Gastroesophageal sphincter (tissue), 4 donors: Measurements from ENCODE around the gene DNAI1. TPM values are rescaled to one million over a fixed set of nuclear protein-coding genes. Genes with fewer than 3 reads are reported as not detected.

ENCODE experiments used
- ATAC-seq: fragments of 150-250 bp; one replicate; pipeline ENCODE4 v1.9.1; 2016; ENCODE audit warnings: mild to moderate bottlenecking, moderate library complexity
- H3K27ac ChIP-seq, 4 donors: fragments of 200-600 bp; sonication (generic) in 3 of 4; 1 replicate in 3 of 4; 2 replicates in 1 of 4; pipeline ENCODE4 v1.5.1; 2016 to 2019
- H3K27me3 ChIP-seq: fragments of 200-600 bp; sonication (generic); one replicate; pipeline ENCODE4 v1.5.1; 2019
- H3K36me3 ChIP-seq, 2 donors: fragments of 200-600 bp; sonication (generic); one replicate each; pipeline ENCODE4 v1.5.1; 2019; ENCODE audit warnings: control low read depth in 1 of 2
- H3K4me1 ChIP-seq, 3 donors: fragments of 200-600 bp; sonication (generic); 1 replicate in 2 of 3; 2 replicates in 1 of 3; pipeline ENCODE4 v1.5.1; 2016 to 2019; ENCODE audit warnings: control low read depth in 2 of 3
- H3K4me3 ChIP-seq, 2 donors: fragments of 200-600 bp; sonication (generic); one replicate each; pipeline ENCODE4 v1.5.1; 2019; ENCODE audit warnings: mild to moderate bottlenecking in 1 of 2, moderate library complexity in 1 of 2
- H3K9me3 ChIP-seq, 3 donors: fragments of 200-600 bp; sonication (generic); one replicate each; pipeline ENCODE4 v1.5.1; 2017 to 2019; ENCODE audit warnings: control low read depth in 2 of 3
- EP300 ChIP-seq: sonication (generic); formaldehyde crosslinking; IDR thresholded peaks from one replicate; pipeline ENCODE4 v1.6.1; 2017; ENCODE audit warnings: antibody characterized with exemption, mild to moderate bottlenecking
- POLR2A ChIP-seq, 2 donors: fragments of 450-650 bp; IDR thresholded peaks; one replicate each; pipeline ENCODE4 v1.6.1; 2017; ENCODE audit warnings: antibody characterized with exemption in 2 of 2, mild to moderate bottlenecking in 2 of 2, moderate library complexity in 1 of 2
- POLR2AphosphoS5 ChIP-seq: sonication (generic); formaldehyde crosslinking; IDR thresholded peaks from one replicate; pipeline ENCODE4 v1.6.1; 2017; ENCODE audit warnings: antibody characterized with exemption
- WGBS, 2 donors: methylation state at CpG; one replicate each; pipeline ENCODE4 v1.1.5; 2018; ENCODE audit warnings: low coverage in 1 of 2; 5-methylcytosine and 5-hydroxymethylcytosine counted together
- total RNA-seq, 4 donors: library from RNA; depleted of rRNA; stranded (reverse); fragments of >200 nt; gene quantifications; one replicate each; pipeline ENCODE4 v1.1.0, GENCODE V29; 2016
- TF ChIP-seq, protein P1 (sequence below), 4 experiments: fragments of 200-600 bp in 2 of 4; fragments of 450-650 bp in 2 of 4; sonication (generic) in 1 of 4; IDR thresholded peaks; one replicate each; pipeline ENCODE4 v1.5.1; 2017 to 2019; ENCODE audit warnings: antibody characterized with exemption in 4 of 4, mild to moderate bottlenecking in 2 of 4, moderate library complexity in 2 of 4

Gene DNAI1
- total RNA-seq, 4 donors from 2014 or later, result not detected

DNA sequence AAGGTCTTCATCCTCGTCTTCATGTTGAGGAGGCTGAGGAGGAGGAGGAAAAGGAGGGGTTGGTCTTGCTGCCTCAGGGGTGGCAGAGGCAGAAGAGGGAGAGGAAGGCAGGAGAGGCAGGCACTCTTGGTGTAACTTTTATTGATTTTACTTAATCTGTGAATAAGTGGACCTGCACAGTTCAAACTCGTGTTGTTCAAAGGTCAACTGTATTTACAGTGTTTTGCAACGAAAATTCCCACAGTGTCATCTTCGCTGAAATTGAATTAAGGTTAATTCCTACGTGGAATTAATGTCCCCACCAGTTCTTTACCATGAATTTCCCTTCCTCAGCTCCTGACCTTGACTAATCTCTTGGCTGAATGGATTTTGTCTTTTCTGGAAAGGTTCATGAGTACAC lies 85.4 kb downstream of the DNAI1 start:
- peaks cover 0 to 17% (median 0%) of the 10 kb centered on the region in 3 donors for H3K4me1 ChIP-seq
- H3K4me3 ChIP-seq, result no peak overlapping the region
- H3K9me3 ChIP-seq, result no peaks in the 10 kb centered on the region
- H3K27me3 ChIP-seq, result peaks cover 26% of the 10 kb centered on the region
- WGBS, 2 donors, result 56 to 57% methylated on average over 5 of the region's 5 CpGs
- no peak overlapping the region for H3K27ac ChIP-seq
- no peak for ATAC-seq
- H3K36me3 ChIP-seq, result no peaks in the 10 kb centered on the region
- no peak for TF ChIP-seq POLR2AphosphoS5
- TF ChIP-seq POLR2A (IDR thresholded peaks at IDR 0.05), result no peak
- TF ChIP-seq EP300, result no peak
- TF ChIP-seq, protein P1, sequence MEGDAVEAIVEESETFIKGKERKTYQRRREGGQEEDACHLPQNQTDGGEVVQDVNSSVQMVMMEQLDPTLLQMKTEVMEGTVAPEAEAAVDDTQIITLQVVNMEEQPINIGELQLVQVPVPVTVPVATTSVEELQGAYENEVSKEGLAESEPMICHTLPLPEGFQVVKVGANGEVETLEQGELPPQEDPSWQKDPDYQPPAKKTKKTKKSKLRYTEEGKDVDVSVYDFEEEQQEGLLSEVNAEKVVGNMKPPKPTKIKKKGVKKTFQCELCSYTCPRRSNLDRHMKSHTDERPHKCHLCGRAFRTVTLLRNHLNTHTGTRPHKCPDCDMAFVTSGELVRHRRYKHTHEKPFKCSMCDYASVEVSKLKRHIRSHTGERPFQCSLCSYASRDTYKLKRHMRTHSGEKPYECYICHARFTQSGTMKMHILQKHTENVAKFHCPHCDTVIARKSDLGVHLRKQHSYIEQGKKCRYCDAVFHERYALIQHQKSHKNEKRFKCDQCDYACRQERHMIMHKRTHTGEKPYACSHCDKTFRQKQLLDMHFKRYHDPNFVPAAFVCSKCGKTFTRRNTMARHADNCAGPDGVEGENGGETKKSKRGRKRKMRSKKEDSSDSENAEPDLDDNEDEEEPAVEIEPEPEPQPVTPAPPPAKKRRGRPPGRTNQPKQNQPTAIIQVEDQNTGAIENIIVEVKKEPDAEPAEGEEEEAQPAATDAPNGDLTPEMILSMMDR (IDR thresholded peaks at IDR 0.05), result no peak

DNA sequence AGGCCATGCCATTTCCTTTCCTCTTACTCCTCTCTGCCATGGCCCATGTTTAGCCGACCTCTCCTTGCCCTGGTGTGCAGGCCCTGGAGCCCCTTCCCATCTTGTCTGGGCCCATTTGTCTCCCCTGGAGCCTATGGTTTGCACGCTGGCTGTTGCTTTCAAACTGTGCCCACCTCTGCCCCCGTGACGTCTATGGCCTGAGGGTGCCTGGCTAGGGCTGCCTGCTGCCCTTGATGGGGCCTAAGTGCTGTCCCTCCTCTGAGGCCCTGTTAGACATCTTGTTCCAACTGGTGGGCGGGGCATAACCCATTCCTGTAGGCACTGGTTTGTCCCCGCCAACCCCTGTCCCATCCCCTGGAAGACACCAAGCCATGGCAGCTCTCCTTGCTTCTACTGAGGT lies 86.9 kb downstream of the DNAI1 start:
- no peak for ATAC-seq
- no peak for TF ChIP-seq POLR2A (IDR thresholded peaks at IDR 0.05)
- Histone ChIP-seq H3K27me3 (peaks cover 26% of the 10 kb centered on the region), H3K4me3 (no peak overlapping the region), H3K36me3 (no peaks in the 10 kb centered on the region), H3K27ac (no peak overlapping the region), H3K9me3 (no peaks in the 10 kb centered on the region), H3K4me1 (peaks cover 0 to 17% (median 0%) of the 10 kb centered on the region in 3 donors)
- 86 to 91% methylated on average over 2 to 3 of the region's 6 CpGs for WGBS, 2 donors

DNA sequence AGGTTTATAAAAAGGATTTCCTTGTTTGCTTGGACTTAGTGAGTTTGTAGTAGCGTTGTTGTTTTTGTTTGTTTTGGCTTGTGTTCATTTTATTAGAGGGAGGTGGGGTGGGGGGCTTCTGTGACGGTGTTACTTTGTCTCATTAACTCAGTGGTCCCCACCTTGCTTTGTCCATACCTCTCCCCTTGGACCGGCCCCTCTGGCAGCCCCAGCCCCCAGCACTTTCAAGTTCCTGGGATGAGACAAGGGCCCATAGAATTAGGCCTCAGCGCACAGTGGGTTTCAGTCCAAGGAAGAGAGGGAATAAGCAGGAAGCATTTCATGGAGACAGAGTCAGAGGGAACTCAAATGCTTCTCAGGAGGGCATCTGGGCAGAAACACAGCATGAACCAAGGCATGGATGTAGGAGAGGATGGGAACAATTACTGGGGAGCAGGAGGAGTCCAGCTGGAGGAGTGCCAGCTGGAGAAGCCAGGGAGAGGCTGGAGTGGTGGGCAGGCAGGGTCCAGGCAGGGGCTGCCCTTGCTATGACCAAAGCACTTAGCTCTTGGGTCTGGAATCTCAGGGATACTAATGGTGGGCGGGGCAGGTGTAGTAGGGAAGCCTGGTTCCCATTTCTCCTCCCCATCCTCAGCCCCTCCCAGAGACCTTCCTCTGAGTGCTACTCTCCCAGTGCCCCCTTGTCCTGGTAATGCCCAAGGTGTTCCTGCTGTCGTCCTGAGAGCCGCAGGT lies 87.7 kb downstream of the DNAI1 start:
- H3K27ac ChIP-seq, result no peak overlapping the region
- no peaks in the 10 kb centered on the region for H3K9me3 ChIP-seq
- no peaks in the 10 kb centered on the region for H3K36me3 ChIP-seq
- TF ChIP-seq, protein P1 (IDR thresholded peaks at IDR 0.05), result no peak
- TF ChIP-seq EP300 (no peak), POLR2A (IDR thresholded peaks at IDR 0.05) (no peak), POLR2AphosphoS5 (no peak)
- 82 to 83% methylated on average over 1 to 5 of the region's 7 CpGs for WGBS, 2 donors
- H3K27me3 ChIP-seq, result peaks cover 26% of the 10 kb centered on the region
- H3K4me3 ChIP-seq, result no peak overlapping the region
- H3K4me1 ChIP-seq, result peaks cover 0 to 17% (median 0%) of the 10 kb centered on the region in 3 donors
- ATAC-seq, result no peak

DNA sequence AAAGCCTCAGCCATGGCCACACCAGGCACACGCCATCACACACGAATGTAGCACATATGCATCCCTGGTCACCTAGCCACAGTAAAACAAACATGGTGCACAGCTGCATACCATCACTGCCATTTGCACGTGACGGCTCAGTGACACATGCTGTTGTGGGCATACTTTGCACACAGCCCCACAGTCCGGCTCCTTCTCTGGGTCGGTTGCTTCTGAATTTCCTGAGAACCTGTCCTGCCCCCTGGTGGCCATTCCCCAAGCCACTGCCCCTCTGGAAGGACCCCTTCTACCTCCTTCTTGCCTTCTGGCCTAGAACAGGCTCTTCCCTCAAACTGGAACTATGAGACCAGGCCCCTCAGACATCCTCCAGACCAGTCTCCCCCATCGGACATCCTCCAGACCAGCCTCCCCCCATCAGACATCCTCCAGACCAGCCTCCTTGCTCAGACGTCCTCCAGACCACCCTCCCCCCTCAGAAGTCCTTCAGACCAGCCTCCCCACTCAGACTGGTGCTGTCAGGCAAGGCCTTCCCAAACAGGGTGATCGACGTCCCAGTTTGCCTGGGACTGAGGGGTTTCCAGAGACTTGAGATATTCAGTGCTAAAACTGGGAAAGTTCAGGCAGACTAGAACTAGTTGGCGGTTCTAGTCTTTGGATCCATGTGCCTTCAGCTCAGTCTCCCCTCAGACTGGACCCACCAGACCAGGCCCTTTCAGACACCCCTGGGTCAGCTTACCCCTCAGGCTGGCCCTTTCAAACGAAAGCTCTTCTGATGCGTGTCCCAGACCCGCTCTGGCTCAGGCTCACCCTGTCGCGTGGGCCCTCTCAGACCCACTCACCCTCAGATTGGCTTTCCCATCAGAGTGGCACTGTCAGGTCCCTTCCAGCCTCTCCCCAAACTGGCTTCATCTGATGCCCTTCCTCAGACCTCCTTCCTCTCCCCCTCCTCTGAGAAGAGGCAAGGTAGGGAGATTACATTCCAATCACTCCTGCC lies 88.5 kb downstream of the DNAI1 start:
- H3K4me1 ChIP-seq, result peaks cover 0 to 17% (median 0%) of the 10 kb centered on the region in 3 donors
- ATAC-seq, result peak; percentile 49
- H3K9me3 ChIP-seq, result no peaks in the 10 kb centered on the region
- H3K4me3 ChIP-seq, result no peak overlapping the region
- 0 to 44% methylated on average over 3 to 11 of the region's 16 CpGs for WGBS, 2 donors
- no peak for TF ChIP-seq EP300
- no peak for TF ChIP-seq POLR2AphosphoS5
- TF ChIP-seq POLR2A (IDR thresholded peaks at IDR 0.05), result no peak
- TF ChIP-seq, protein P1 (IDR thresholded peaks at IDR 0.05), result peak in 3 of 4 experiments; percentile 51 to 77 (median 72)
- H3K36me3 ChIP-seq, result no peaks in the 10 kb centered on the region
- no peak overlapping the region for H3K27ac ChIP-seq
- H3K27me3 ChIP-seq, result peaks cover 23% of the 10 kb centered on the region

DNA sequence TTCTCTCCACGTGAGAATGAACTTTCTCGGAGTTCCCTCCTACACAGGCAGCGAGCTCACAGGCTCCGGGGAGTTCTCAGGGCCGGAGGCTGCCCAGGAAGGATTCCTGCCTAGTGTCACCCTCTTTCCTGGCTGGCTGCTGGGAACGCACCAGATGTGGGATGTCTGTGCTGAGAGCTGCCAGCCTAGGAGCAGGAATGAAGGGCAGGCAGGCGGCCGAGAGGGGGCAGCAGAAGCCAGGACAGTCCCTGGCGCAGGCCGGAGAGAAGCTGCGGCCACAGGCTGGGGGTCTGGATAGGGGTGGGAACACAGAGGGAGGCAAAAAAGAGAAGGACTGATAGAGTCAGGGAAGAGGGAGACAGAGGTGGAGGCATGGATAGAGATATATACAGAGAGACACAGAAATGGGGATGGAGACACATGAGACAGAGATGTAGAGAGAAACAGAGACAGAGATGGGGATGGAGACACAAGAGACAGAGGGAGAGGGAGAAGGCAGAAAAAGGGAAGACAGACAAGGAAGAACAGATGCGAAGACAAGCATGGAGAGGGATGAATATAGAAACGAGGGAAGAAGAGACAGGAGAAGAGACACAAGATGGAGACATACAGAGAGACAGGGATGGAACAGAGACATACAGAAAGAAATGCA lies 89.5 kb downstream of the DNAI1 start:
- TF ChIP-seq POLR2AphosphoS5 (peak; percentile 26), EP300 (no peak)
- TF ChIP-seq, protein P1 (IDR thresholded peaks at IDR 0.05), result peak in 3 of 4 experiments; percentile 77 to 90 (median 88)
- Histone ChIP-seq H3K27ac (no peak overlapping the region), H3K36me3 (no peaks in the 10 kb centered on the region), H3K4me1 (peaks cover 0 to 17% (median 0%) of the 10 kb centered on the region in 3 donors), H3K27me3 (peaks cover 23% of the 10 kb centered on the region), H3K4me3 (no peak overlapping the region), H3K9me3 (no peaks in the 10 kb centered on the region)
- 17 to 19% methylated on average over 6 to 7 of the region's 13 CpGs for whole genome bisulfite sequencing, 2 donors
- ATAC-seq, result peak; percentile 80
